HepG2 (cell line): ENCODE measurements around the gene PRR11. TPM values are rescaled to one million over a fixed set of nuclear protein-coding genes. Genes with fewer than 3 reads are reported as not detected.
A peak's percentile ranks its signal among the peaks of the same experiment; 100 is the strongest.

Experiments
- ATF5 ChIP-seq: sonication (generic); formaldehyde crosslinking; IDR thresholded peaks from 2 replicates; pipeline ENCODE4 v1.4.0; 2020; ENCODE audit warnings: mild to moderate bottlenecking, low read depth, missing genetic modification reagents
- BCL3 ChIP-seq: sonication (generic); formaldehyde crosslinking; IDR thresholded peaks from 2 replicates; pipeline ENCODE4 v1.5.1; 2020; ENCODE audit warnings: mild to moderate bottlenecking, missing genetic modification reagents, moderate library complexity
- BCLAF1 ChIP-seq: fragments of 450-650 bp; IDR thresholded peaks from 2 replicates; pipeline ENCODE4 v1.6.1; 2017; ENCODE audit warnings: mild to moderate bottlenecking
- CSRNP1 ChIP-seq: sonication (generic); formaldehyde crosslinking; IDR thresholded peaks from 2 replicates; pipeline ENCODE4 v1.8.1; 2023; ENCODE audit warnings: mild to moderate bottlenecking, missing genetic modification reagents
- TBX3 ChIP-seq: fragments of 450-650 bp; IDR thresholded peaks from 2 replicates; pipeline ENCODE4 v1.6.1; 2017; ENCODE audit warnings: antibody characterized with exemption, mild to moderate bottlenecking, inconsistent platforms, borderline replicate concordance
- USF2 ChIP-seq, 2 experiments: sonication (generic) in 1 of 2; formaldehyde crosslinking in 1 of 2; IDR thresholded peaks; 2 replicates each; pipeline versions ENCODE4 v1.5.1 to v1.6.1; 2011 to 2020; ENCODE audit warnings: borderline replicate concordance in 1 of 2, low read depth in 1 of 2, low read length in 1 of 2, mild to moderate bottlenecking in 1 of 2, missing genetic modification reagents in 1 of 2, moderate library complexity in 1 of 2
- ZNF609 ChIP-seq: sonication (generic); formaldehyde crosslinking; IDR thresholded peaks from 2 replicates; pipeline ENCODE4 v1.4.0; 2020; ENCODE audit warnings: mild to moderate bottlenecking, missing genetic modification reagents, borderline replicate concordance
- ZNF616 ChIP-seq: sonication (generic); formaldehyde crosslinking; IDR thresholded peaks from 2 replicates; pipeline ENCODE4 v1.5.0; 2020; ENCODE audit warnings: low read depth, mild to moderate bottlenecking, missing genetic modification reagents
- ZNF629 ChIP-seq: sonication (generic); formaldehyde crosslinking; conservative IDR thresholded peaks from 2 replicates; pipeline ENCODE4 v1.5.0; 2020; ENCODE audit warnings: missing genetic modification reagents
- ZNF784 ChIP-seq: sonication (generic); formaldehyde crosslinking; IDR thresholded peaks from 2 replicates; pipeline ENCODE4 v1.5.1; 2020; ENCODE audit warnings: missing genetic modification reagents, mild to moderate bottlenecking, borderline replicate concordance
- polyA plus RNA-seq, 8 experiments: library from polyadenylated mRNA; depleted of rRNA in 3 of 8; stranded (reverse) in 7 of 8; unstranded in 1 of 8; fragments of >200 nt; fragmentation: Illumina TruSeq in 4 of 8; extraction: Trizol in 4 of 8; gene quantifications; 2 replicates each; pipeline versions ENCODE4 v1.2.1 to v1.2.3, GENCODE V29; 2011 to 2016; ENCODE audit warnings: low read depth in 4 of 8, missing spikeins in 1 of 8, mixed read lengths in 1 of 8; ENCODE audit not compliant: insufficient read depth in 1 of 8
- total RNA-seq, 5 experiments: library from RNA; depleted of rRNA; stranded (reverse); fragments of >200 nt; fragmentation: Illumina TruSeq; extraction: Trizol; gene quantifications; 2 replicates each; pipeline ENCODE4 v1.2.3, GENCODE V29; 2016; ENCODE audit warnings: low read depth in 1 of 5

Gene PRR11
- total and polyA plus RNA-seq, 2 of the 13 experiments (the other 11 are each of a cell fraction or from before 2014, with no cell fraction given) = 35.7 to 39.2 TPM

GRCh38 chr17:59220328-59221158 lies 65.0 kb downstream of the PRR11 start, which contains the start of gene GDPD1 (continued):
- TF ChIP-seq CSRNP1 (CRISPR knock-in tag) = peak; percentile 23; the same call in 1 of the 2 replicates
- TF ChIP-seq ATF5 (CRISPR knock-in tag) = no peak
- TF ChIP-seq ZNF784 = 0 out of 2 replicates have a peak, but pooled peaks have one; percentile 26
- no peak for TF ChIP-seq USF2 (IDR thresholded peaks at IDR 0.05; ENCODE audit: low read depth, low read length)
- TF ChIP-seq USF2 (CRISPR knock-in tag; IDR thresholded peaks at IDR 0.05; ENCODE audit: borderline replicate concordance) = no peak
- no peak for TF ChIP-seq TBX3
- peak; percentile 85; the same call in 1 of the 2 replicates for TF ChIP-seq BCL3 (CRISPR knock-in tag)
- TF ChIP-seq ZNF616 (CRISPR knock-in tag) = 0 out of 2 replicates have a peak, but pooled peaks have one; percentile 42
- TF ChIP-seq ZNF629 (CRISPR knock-in tag) = no peak
- no peak for TF ChIP-seq BCLAF1
- peak; percentile 68; the same call in 1 of the 2 replicates for TF ChIP-seq ZNF609 (CRISPR knock-in tag)
